ENCODE data around the gene SLC9A7.

DNA sequence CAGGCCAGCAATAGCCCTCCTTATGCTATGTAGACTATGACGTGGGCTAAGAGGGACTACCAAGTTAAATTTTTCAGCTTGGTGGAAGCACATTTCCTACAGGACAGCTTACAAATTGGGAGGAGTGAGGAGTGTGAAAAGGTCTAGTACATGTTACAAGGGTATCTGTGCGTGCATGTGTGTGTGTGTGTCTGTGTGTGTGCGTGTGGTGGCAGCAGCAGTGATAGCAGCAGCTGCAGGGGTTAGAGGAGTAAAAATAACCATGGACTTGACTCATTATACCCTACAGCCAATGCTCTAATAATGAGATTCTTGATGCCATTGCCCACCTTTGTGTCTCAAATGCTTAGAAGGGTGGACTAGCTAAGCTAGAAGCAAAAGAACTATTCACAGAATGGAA, 88.6 kb downstream of the SLC9A7 start:
- TF ChIP-seq, protein P1, sequence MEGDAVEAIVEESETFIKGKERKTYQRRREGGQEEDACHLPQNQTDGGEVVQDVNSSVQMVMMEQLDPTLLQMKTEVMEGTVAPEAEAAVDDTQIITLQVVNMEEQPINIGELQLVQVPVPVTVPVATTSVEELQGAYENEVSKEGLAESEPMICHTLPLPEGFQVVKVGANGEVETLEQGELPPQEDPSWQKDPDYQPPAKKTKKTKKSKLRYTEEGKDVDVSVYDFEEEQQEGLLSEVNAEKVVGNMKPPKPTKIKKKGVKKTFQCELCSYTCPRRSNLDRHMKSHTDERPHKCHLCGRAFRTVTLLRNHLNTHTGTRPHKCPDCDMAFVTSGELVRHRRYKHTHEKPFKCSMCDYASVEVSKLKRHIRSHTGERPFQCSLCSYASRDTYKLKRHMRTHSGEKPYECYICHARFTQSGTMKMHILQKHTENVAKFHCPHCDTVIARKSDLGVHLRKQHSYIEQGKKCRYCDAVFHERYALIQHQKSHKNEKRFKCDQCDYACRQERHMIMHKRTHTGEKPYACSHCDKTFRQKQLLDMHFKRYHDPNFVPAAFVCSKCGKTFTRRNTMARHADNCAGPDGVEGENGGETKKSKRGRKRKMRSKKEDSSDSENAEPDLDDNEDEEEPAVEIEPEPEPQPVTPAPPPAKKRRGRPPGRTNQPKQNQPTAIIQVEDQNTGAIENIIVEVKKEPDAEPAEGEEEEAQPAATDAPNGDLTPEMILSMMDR (IDR thresholded peaks at IDR 0.05), result no peak
- TF ChIP-seq POLR2A (IDR thresholded peaks at IDR 0.05), result no peak
- no peak for TF ChIP-seq EP300 (IDR thresholded peaks at IDR 0.05)

Measured in tibial nerve (tissue), 4 donors.